OCI-LY3 (cell line): Measurements from ENCODE around the gene DRD2.
"Not testable (repeated sequence)": the region's sequence is repeated elsewhere in the genome, so short reads cannot be mapped to it uniquely, and the experiment has no call there.

ENCODE experiments used
- H2AFZ ChIP-seq: fragments of 200-600, 300-600 bp; shearing (Covaris generic); 2 replicates; pipeline ENCODE4 v1.6.0; 2014; ENCODE audit warnings: antibody characterized with exemption, low read depth, low read length
- H3K27ac ChIP-seq: fragments of 200-600, 300-600 bp; sonication (generic); 2 replicates; pipeline ENCODE4 v1.5.1; 2014; ENCODE audit warnings: mild to moderate bottlenecking, low read length, moderate library complexity, mixed read lengths
- H3K27me3 ChIP-seq: fragments of 200-600, 300-600 bp; sonication (generic); 2 replicates; pipeline ENCODE4 v1.6.1; 2014; ENCODE audit warnings: low read depth, low read length, mixed read lengths
- H3K36me3 ChIP-seq: fragments of 200-600, 300-600 bp; sonication (generic); replicated peaks from 2 replicates; pipeline ENCODE3; 2014; ENCODE audit warnings: low read depth, low read length, mixed read lengths
- H3K4me1 ChIP-seq: fragments of 300-600, 200-600 bp; sonication (generic); 2 replicates; pipeline ENCODE4 v1.6.1; 2014; ENCODE audit warnings: low read length, mixed read lengths
- H3K4me2 ChIP-seq: fragments of 200-600, 300-600 bp; sonication (generic); 2 replicates; pipeline ENCODE4 v1.6.1; 2014; ENCODE audit warnings: low read length, mixed read lengths
- H3K4me3 ChIP-seq: fragments of 300-600, 200-600 bp; sonication (generic); 2 replicates; pipeline ENCODE4 v1.5.1; 2014; ENCODE audit warnings: antibody characterized with exemption, mild to moderate bottlenecking, low read length, moderate library complexity
- H3K79me2 ChIP-seq: fragments of 300-600, 200-600 bp; shearing (Covaris generic); 2 replicates; pipeline ENCODE4 v1.6.1; 2014; ENCODE audit warnings: mild to moderate bottlenecking, low read length, mixed read lengths
- H3K9ac ChIP-seq: fragments of 300-600, 200-600 bp; shearing (Covaris generic); 2 replicates; pipeline ENCODE4 v1.6.0; 2014; ENCODE audit warnings: mild to moderate bottlenecking, low read length, moderate library complexity
- H3K9me3 ChIP-seq: fragments of 200-600, 300-600 bp; shearing (Covaris generic); 2 replicates; pipeline ENCODE4 v1.6.1; 2014; ENCODE audit warnings: low read length, mixed read lengths; ENCODE audit not compliant: insufficient read depth
- H4K20me1 ChIP-seq: fragments of 200-600, 300-600 bp; sonication (generic); 2 replicates; pipeline ENCODE4 v1.6.1; 2016; ENCODE audit warnings: low read length, mixed read lengths; ENCODE audit not compliant: insufficient read depth
- EZH2phosphoT487 ChIP-seq: fragments of 200-600 bp; shearing (Covaris generic); IDR thresholded peaks from 2 replicates; pipeline ENCODE4 v1.6.1; 2018; ENCODE audit warnings: antibody characterized with exemption, mixed run types, low read depth
- TF ChIP-seq, protein P1 (sequence below): fragments of 200-600, 300-600 bp; sonication (generic); IDR thresholded peaks from 2 replicates; pipeline ENCODE4 v1.5.1; 2014; ENCODE audit warnings: antibody characterized with exemption, low read length, low read depth

The DRD2 gene

DNA sequence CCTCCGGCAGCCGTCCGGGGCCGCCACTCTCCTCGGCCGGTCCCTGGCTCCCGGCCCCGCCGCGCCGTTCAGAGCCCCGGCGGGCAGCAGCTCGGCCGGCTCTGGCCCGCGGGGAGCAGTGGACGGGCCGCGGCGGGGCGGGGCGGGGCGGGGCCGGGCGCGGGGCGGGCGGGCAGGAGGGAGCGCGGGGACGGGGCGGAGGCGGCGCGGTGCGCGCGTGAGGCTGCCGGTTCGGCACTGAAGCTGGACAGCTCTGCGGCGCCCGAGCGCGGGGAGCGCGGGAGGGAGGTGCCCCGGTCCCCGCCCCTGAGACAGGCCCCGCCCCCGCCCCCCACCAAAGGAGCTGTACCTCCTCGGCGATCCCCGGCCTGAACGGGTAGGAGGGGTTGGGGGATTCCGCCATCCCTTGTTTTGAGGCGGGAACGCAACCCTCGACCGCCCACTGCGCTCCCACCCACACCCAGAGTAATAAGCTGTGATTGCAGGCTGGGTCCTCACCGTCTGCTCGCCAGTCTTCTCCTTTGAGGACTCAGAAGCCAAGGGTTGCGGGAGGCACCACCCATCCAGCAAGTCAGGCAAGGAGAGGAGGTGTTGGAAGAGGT lies at the start of gene DRD2:
DRD2 (minus strand) TSS at position 239 of the 602 bp plus-strand sequence. CDS start 50,747 bp downstream, outside the sequence.
- Histone ChIP-seq H3K4me1 (no peaks in the 10 kb centered on the region), H3K4me2 (no peak within 1 kb of the TSS), H2AFZ (no peak within 1 kb of the TSS), H3K9ac (no peak within 1 kb of the TSS), H3K27ac (no peak within 1 kb of the TSS), H3K9me3 (no peaks in the 10 kb centered on the region), H3K4me3 (no peak within 1 kb of the TSS), H3K79me2 (no peaks in the 10 kb centered on the region), H4K20me1 (no peaks in the 10 kb centered on the region), H3K36me3 (no peaks in the 10 kb centered on the region), H3K27me3 (peaks cover 11% of the 10 kb centered on the region)
- TF ChIP-seq EZH2phosphoT487 = no peak
- TF ChIP-seq, protein P1, sequence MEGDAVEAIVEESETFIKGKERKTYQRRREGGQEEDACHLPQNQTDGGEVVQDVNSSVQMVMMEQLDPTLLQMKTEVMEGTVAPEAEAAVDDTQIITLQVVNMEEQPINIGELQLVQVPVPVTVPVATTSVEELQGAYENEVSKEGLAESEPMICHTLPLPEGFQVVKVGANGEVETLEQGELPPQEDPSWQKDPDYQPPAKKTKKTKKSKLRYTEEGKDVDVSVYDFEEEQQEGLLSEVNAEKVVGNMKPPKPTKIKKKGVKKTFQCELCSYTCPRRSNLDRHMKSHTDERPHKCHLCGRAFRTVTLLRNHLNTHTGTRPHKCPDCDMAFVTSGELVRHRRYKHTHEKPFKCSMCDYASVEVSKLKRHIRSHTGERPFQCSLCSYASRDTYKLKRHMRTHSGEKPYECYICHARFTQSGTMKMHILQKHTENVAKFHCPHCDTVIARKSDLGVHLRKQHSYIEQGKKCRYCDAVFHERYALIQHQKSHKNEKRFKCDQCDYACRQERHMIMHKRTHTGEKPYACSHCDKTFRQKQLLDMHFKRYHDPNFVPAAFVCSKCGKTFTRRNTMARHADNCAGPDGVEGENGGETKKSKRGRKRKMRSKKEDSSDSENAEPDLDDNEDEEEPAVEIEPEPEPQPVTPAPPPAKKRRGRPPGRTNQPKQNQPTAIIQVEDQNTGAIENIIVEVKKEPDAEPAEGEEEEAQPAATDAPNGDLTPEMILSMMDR = no peak

DNA sequence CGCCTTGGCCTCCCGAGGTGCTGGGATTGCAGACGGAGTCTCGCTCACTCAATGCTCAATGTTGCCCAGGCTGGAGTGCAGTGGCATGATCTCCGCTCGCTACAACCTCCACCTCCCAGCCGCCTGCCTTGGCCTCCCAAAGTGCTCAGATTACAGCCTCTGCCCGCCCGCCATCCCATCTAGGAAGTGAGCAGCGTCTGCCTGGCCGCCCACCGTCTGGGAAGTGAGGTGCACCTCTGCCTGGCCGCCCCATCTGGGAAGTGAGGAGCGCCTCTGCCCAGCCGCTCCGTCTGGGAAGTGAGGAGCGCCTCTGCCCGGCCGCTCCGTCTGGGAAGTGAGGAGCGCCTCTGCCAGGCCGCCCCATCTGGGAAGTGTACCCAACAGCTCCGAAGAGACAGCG lies 48.7 kb upstream of the DRD2 start:
- not testable (repeated sequence) for H3K4me3 ChIP-seq, H3K79me2 ChIP-seq, H3K4me2 ChIP-seq, H3K27ac ChIP-seq, H3K4me1 ChIP-seq, H2AFZ ChIP-seq, H3K36me3 ChIP-seq, H3K9me3 ChIP-seq, H3K9ac ChIP-seq, H4K20me1 ChIP-seq
- H3K27me3 ChIP-seq = peaks cover 29% of the 10 kb centered on the region

DNA sequence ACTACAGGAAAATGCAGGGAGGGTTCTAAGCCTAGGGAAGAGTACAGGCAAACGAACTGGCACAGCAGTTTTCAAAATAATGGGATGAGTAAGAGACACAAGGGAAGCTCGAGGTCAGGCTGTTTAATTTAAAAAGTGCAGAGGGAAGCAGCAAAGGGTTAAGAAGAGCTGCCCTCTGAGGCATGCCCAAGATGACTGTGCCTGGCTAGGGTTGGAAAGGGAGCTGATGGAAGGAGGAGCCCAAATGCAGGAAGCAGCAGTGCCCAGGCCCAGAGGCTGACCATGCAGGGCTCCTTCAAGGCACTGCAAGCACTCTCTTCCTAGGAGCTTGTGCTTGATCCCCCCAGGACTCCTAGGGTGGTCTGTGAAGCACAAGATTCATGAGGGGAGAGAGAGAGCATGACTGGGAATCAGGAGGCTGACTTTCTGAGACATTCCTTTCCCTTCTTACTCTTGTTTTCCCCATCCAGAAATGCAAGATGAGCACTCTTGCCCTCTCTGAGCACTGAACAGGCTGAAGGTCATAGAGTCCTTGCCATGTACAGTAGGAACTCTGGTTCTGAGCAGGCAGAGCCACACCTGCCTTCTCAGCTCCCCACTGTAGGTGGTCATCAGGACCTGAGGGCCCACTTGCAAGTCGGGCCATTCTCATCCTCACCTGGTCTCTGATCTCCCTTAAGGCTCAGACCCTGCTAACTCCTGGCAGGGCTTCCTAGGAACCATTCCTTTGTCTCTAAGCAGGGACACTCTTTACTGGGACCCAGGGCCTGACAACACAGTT lies 46.7 kb upstream of the DRD2 start:
- Histone ChIP-seq H3K9ac (no peak overlapping the region), H3K4me1 (no peaks in the 10 kb centered on the region), H3K4me2 (no peak overlapping the region), H4K20me1 (no peaks in the 10 kb centered on the region), H3K36me3 (no peaks in the 10 kb centered on the region), H3K9me3 (no peaks in the 10 kb centered on the region), H3K79me2 (no peaks in the 10 kb centered on the region), H3K4me3 (no peak overlapping the region), H3K27me3 (peaks cover 25% of the 10 kb centered on the region), H2AFZ (no peak overlapping the region), H3K27ac (no peak overlapping the region)
- no peak for TF ChIP-seq EZH2phosphoT487
- TF ChIP-seq, protein P1 = no peak

DNA sequence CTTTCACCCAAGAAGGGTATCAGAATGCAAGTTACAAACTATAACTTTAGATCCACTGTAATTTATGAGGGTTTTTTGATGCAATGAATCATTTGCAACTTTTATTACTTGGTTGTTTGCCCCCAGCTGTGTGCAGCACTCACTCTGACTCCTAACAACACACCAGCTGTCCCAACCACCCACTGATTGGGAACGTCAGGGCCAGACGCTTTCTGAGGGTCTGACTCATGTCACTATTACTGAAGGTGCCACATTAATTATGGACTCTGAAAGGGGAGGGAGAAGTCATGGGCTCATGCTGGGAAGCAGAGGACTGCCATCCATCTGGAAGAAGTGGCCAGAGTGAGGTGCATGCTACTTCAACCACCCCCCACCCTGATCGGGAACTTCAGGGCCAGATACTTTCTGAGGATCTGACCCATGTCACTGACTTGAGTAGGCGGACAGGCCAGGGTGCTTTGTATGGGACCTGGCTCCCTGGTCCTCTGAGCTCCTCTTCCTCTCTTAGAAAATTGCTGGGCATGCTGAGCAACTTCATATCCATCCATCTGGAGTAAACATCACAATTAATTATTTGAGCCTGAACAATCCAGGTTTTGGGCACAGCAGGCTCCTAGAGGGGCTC lies 44.9 kb upstream of the DRD2 start:
- no peak overlapping the region for H2AFZ ChIP-seq
- no peaks in the 10 kb centered on the region for H3K79me2 ChIP-seq
- H3K27ac ChIP-seq = no peak overlapping the region
- H3K36me3 ChIP-seq = no peaks in the 10 kb centered on the region
- H3K4me1 ChIP-seq = no peaks in the 10 kb centered on the region
- H3K4me3 ChIP-seq = no peak overlapping the region
- H3K27me3 ChIP-seq = peaks cover 31% of the 10 kb centered on the region
- no peaks in the 10 kb centered on the region for H4K20me1 ChIP-seq
- no peak for TF ChIP-seq EZH2phosphoT487
- TF ChIP-seq, protein P1 = no peak
- H3K9ac ChIP-seq = no peak overlapping the region
- H3K4me2 ChIP-seq = no peak overlapping the region
- H3K9me3 ChIP-seq = no peaks in the 10 kb centered on the region
